HG02763 (cell line): ENCODE measurements around the gene SLCO2B1.
A peak's percentile ranks its signal among the peaks of the same experiment; 100 is the strongest.

Experiments
- ATAC-seq: cut with Tn5 transposase; IDR thresholded peaks from one replicate; pipeline ENCODE4 v1.9.1; 2021; ENCODE audit warnings: mild to moderate bottlenecking, moderate library complexity; ENCODE audit not compliant: unreplicated experiment

SLCO2B1 gene

DNA sequence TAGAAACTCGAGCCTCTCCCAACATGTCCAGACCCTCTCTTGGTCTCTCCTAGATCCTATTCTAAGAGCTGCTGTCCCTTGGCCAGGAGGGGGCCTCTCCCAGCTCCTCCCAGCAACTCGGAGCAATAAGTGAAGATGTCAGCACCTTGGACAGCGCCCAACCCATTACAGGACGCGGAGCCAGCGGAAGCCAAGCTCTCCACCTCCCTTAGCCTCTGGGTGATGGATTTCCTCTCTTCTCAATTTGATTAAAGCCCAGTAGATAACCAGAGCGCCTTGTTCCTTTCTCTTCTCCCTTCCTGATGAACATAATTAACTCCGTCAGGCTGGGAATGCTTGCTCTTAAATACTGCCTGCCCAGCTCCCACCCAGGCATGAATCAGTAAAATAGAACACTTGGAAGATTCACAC, 63.5 kb downstream of the SLCO2B1 start:
- ATAC-seq = no peak

DNA sequence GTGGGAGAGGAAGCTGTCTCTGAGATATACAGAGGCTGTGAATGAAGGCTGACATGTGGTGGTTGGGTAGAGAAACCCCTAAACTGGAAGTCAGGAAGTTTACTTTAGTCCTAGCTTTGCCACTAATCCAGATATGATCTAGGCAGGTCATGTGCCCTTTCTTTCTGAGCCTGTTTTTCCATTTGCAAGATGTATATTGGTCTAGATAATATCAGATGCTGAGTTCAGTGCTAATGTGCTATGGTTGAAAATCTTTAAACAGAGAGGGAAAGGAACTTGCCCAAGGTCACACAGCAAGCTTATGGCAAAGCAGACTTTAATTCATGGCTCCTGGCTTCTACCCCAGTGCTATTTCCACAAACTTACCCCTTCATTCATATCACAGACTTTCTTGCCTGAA, 63.9 kb downstream of the SLCO2B1 start:
- no peak for ATAC-seq

DNA sequence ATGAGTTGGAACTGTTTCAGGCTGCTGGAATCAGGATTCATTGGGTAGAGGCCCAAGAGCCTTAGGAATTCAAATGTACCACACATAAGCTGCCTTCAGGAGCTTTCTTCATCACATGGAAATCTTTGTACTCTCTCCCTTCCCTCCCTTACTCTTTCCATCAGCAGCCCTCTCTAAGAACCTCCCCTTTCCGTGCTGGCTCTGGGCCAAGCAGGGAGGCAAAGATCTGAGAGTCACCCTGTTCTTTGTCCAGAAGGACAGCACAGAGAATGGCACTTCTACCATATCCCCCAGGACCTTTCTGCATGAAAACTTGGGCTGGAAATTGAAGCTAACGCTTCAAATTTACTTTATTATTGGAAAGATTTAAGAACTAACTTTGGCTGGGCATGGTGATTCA, 69.0 kb downstream of the SLCO2B1 start:
- ATAC-seq = no peak

GRCh38 chr11:75223954-75224643, 73.2 kb downstream of the SLCO2B1 start:
- no peak for ATAC-seq

DNA sequence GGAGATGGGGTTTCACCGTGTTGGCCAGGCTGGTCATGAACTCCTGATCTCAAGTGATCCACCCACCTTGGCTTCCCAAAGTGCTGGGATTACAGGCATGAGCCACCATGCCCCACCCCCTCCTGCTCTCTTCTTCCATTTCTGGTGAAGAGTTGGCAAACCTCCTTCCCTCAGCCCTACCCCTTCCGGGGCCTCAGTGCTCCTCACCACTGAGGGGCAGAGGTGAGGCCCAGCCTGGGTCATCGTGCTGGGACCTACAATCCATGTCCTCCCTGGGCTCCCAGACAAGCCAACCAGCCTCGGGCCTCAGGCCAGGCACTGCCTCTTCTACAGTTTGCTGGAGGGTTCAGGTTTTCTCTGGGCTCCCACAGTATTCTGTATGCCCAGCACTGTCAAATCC, 74.9 kb downstream of the SLCO2B1 start:
- ATAC-seq = no peak

DNA sequence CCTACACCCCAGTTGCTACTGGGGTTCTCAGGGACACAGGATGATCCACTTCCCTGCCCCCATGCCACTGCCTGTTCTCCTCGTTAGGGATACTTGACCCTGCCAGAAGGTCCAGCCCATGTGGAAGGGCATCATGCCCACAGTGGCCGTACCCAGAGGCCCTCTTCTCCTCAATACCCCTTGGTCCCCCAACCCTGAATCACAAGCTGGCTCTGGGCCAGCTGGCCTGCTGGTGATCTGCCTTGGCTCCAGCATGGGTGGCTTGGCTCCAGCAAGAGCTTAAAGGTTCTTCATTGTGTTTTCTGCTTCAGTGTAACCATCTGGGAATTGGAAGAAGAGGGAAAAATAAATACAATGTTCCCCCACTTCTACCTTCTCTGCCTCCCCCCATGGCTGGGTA, 78.6 kb downstream of the SLCO2B1 start:
- ATAC-seq = no peak

- no peak for ATAC-seq
These were observed 79.7 kb downstream of the SLCO2B1 start for GRCh38 chr11:75230621-75231020.

DNA sequence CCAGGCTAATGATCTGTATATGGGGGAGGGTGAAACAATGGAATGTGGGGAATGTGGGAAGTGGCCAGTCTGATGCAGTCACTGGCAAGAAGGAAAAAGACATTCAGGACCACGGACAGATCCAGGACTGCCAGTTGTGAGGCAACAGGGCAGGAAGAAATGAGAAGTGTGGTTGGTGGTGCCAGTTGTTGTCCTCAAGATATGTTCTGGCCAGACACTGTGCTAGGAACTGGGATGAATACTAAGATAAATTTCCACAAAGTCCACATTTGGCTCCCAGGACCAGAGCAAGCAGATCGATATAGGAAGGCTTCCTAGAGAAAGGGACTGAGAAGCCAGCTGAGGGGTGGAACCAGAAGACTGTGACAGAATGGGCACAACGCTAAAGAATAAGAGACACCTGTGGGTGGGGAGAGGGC, 82.9 kb downstream of the SLCO2B1 start:
- ATAC-seq = no peak

DNA sequence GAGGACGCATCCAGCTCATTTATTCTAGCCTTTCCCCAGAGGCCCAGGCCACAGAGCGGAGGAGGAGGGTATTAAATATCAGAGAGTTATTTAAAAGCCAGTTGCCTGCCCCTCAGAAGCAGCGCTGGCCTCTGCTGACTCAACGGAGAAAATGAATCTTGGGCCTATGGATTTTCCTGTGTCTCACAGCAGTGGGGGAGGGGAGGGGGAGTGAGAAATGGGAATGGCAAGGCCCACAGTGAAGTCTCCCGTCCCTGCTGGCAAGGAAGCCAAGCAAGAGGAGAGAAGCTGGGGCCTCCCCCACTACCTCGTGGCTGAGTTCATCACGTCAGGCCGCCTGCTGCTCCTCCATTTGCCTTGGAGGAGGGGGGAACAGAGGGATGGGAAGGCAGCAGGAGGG, 85.2 kb downstream of the SLCO2B1 start:
- no peak for ATAC-seq

DNA sequence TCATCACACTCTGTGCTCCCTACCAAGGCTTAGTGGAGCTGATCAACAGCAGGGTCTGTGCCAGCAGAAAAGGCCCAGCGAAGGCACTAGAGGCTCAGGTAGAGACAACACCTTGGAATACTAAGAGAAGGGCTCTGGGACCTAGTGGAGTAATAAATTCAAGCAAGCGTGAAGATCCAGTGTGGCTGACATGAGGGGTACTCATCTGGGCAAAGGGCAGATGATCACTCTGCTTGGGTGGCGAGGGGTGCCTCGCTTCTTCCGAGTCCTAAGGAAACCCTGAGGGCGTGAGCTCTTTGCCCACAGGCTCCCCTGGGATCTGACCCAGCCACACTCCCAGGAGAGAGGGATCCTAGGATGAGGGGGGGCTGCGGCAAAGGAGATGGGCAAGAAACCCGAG, 86.1 kb downstream of the SLCO2B1 start:
- ATAC-seq = no peak

DNA sequence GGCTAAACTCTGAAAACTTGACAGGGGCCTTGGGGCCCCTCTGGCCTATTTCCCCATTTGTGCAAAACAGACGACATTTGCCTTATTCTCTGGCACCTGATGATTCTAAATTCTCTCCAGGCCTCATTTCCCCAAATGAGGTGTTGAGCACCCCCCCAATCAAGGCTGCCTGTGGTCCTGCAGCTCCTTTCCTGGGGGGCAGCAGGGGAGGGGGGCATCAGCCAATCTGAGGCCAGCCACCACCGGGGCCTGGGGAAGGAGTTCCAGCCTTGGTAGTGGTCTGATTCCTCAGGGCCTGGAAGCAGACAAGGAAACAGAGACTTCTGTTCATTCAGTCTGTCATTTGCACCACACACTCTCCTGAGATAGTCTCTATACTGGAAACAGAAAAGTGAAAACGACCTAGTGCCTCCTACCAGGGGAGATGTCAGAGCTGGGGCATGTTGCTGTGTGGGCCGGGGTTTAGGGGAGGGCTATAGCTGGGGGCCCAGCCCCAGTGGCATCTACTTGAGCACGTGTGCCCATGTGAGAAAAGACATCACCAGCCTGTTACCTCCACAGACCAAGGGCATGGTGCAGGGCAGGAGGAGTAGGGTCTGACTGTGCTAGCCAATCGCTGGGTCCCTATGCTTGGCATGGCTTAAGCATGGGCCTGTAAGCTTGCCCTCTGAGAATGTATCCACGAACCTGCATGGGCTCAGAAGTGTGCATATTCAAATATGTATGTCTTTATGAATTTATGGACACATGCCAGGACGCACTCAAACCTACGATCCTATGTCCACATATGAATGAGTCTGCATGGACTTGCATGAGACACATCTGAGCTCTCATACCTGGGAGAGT, 87.9 kb downstream of the SLCO2B1 start:
- no peak for ATAC-seq

DNA sequence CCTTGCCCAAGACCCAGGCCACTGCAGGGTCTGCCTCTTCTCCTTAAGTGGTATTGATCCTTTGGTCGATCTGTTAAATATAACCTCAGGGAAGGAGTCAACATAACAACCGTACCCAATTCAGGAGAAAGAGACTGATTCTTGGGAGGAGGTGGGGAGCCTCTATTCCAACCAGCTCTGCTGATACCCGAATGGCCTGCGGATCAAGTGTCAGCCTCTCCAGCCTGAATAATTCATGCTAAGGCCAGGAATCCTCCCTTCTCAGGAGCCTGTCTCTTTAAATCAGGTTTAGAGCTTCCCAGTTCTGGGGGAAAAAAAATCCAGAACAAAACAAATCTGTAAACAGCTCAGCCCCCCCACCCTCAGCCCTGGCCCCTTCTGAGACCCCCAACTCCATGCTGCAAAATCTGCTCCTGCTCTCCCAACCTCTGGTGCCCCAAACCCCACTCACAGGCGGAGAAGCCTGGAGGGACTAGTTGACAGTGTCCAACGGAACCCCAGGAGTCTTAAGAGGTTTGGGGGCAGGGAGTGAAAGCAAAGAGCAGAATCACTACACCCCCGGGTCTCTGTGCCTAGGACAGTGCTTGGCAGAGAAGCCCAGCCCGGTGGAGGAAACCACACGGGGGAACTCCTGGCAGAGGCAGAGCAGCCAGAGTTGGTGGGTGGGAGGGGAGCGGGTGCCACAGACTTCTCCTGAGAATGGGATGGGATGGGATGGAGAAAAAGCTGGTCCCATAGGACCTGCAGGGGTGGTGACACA, 88.8 kb downstream of the SLCO2B1 start:
- ATAC-seq = no peak

GRCh38 chr11:75240311-75241035, 89.6 kb downstream of the SLCO2B1 start, which contains the start of gene TPBGL:
TPBGL (plus strand) TSS chr11:75240774; CDS start chr11:75241050, 276 bp downstream.
- ATAC-seq = no peak

- peak; percentile 78 for ATAC-seq
These were observed 90.4 kb downstream of the SLCO2B1 start for GRCh38 chr11:75241036-75241905.

DNA sequence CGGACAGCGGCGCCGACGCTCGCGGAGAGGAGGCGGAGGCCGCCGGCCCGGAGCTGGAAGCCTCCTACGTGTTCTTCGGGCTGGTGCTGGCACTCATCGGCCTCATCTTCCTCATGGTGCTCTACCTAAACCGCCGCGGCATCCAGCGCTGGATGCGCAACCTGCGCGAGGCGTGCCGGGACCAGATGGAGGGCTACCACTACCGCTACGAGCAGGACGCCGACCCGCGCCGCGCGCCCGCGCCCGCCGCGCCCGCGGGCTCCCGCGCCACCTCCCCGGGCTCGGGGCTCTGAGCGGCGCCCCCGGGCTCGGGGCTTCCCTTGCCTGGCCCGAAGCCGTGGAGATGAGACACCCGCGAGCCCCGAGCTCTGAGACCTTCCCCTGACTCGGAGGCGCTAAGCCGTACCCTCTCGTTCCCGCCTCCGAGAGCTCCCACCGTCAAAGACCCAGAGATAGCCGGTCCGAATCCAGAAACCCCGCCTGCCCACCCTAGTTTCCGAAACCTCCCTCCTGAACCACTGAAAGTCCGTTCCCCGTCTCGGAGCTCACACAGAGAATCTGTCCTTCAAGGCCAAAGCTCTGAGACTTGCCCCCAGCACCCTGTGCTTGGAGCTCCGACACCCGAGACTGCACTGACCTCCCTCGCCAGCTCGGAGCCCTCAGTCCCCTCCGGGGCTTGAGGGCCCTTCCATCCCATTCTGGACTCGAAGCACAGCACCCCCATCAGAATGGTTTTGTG, 91.2 kb downstream of the SLCO2B1 start:
- no peak for ATAC-seq

GRCh38 chr11:75242722-75243600, 92.1 kb downstream of the SLCO2B1 start:
- no peak for ATAC-seq

GRCh38 chr11:75244052-75244814, 93.3 kb downstream of the SLCO2B1 start:
- ATAC-seq = no peak
